H1 (cell line): ENCODE data around the gene GLIPR2. TPM values are rescaled to one million over a fixed set of nuclear protein-coding genes. Genes with fewer than 3 reads are reported as not detected.

Experiments
- CTCF ChIA-PET: fragments of 300-600 bp; sonication (Branson Sonifier 250); formaldehyde crosslinking; loops from one replicate; lab custom pipeline; 2021; ENCODE audit not compliant: partially characterized antibody; lab: Charles Lee
- POLR2A ChIA-PET: fragments of 300-600 bp; sonication (Branson Sonifier 250); formaldehyde crosslinking; loops from one replicate; lab custom pipeline; 2021; ENCODE audit warnings: inconsistent platforms; ENCODE audit not compliant: partially characterized antibody; lab: Charles Lee
- DNase-seq, 2 experiments: peaks; one replicate each; pipeline versions ENCODE4 v3.0.0 to v3.0.0-alpha.2; 2010 to 2022; ENCODE audit warnings: low spot score in 2 of 2, low read depth in 1 of 2, mixed read lengths in 1 of 2
- FAIRE-seq: peaks from 2 replicates; lab custom pipeline; 2011; peaks lifted over from hg19 to GRCh38; lab: Jason Lieb, UNC
- H2AFZ ChIP-seq: 2 replicates; pipeline ENCODE4 v1.8.1; 2012; ENCODE audit warnings: low read length, inconsistent platforms
- H2AK5ac ChIP-seq: 2 replicates; pipeline ENCODE4 v1.6.1; 2013; ENCODE audit warnings: low read depth, low read length
- H2BK120ac ChIP-seq: replicated peaks from 2 replicates; pipeline ENCODE3; 2013; ENCODE audit warnings: low read depth, low read length, inconsistent platforms
- H2BK12ac ChIP-seq: 2 replicates; pipeline ENCODE4 v1.6.1; 2013; ENCODE audit warnings: low read depth, low read length
- H2BK15ac ChIP-seq: 2 replicates; pipeline ENCODE4 v1.6.1; 2013; ENCODE audit warnings: low read length
- H2BK20ac ChIP-seq: 2 replicates; pipeline ENCODE4 v1.6.1; 2013; ENCODE audit warnings: low read length
- H2BK5ac ChIP-seq: 2 replicates; pipeline ENCODE4 v1.6.1; 2013; ENCODE audit warnings: low read depth, low read length
- H3K14ac ChIP-seq: 2 replicates; pipeline ENCODE4 v1.6.1; 2013; ENCODE audit warnings: inconsistent platforms; ENCODE audit not compliant: insufficient read length
- H3K18ac ChIP-seq: 2 replicates; pipeline ENCODE4 v1.6.1; 2013; ENCODE audit warnings: low read length; ENCODE audit errors: extremely low read depth
- H3K23ac ChIP-seq: 2 replicates; pipeline ENCODE4 v1.6.1; 2013; ENCODE audit warnings: inconsistent platforms; ENCODE audit not compliant: insufficient read length
- H3K23me2 ChIP-seq: 2 replicates; pipeline ENCODE4 v1.6.1; 2013; ENCODE audit warnings: low read depth, low read length
- H3K27ac ChIP-seq: 2 replicates; pipeline ENCODE4 v1.6.1; 2011; ENCODE audit warnings: low read depth, low read length, inconsistent platforms
- H3K27me3 ChIP-seq, 4 experiments: replicated peaks in 1 of 4; 1 replicate in 1 of 4; 2 replicates in 3 of 4; pipeline versions ENCODE4 v1.6.1 to v1.8.1; 2011 to 2013; ENCODE audit warnings: low read length in 3 of 4, mild to moderate bottlenecking in 3 of 4, inconsistent platforms in 2 of 4, mixed read lengths in 2 of 4, moderate library complexity in 1 of 4; ENCODE audit not compliant: control insufficient read depth in 3 of 4, insufficient read depth in 3 of 4; ENCODE audit errors: extremely low read depth in 1 of 4
- H3K36me3 ChIP-seq, 4 experiments: 2 replicates each; pipeline versions ENCODE4 v1.6.1 to v1.8.1; 2011 to 2013; ENCODE audit warnings: mild to moderate bottlenecking in 4 of 4, low read length in 3 of 4, moderate library complexity in 2 of 4, control low read depth in 1 of 4, inconsistent platforms in 1 of 4; ENCODE audit not compliant: insufficient read depth in 4 of 4, control insufficient read depth in 2 of 4
- H3K4ac ChIP-seq: replicated peaks from 2 replicates; pipeline ENCODE3; 2013; ENCODE audit warnings: low read length, low read depth, mixed read lengths, inconsistent platforms; ENCODE audit not compliant: insufficient read length
- H3K4me1 ChIP-seq, 4 experiments: replicated peaks in 1 of 4; 1 replicate in 1 of 4; 2 replicates in 3 of 4; pipeline versions ENCODE4 v1.6.1 to v1.8.1; 2011 to 2013; ENCODE audit warnings: low read length in 3 of 4, inconsistent platforms in 2 of 4, mixed read lengths in 1 of 4; ENCODE audit not compliant: insufficient read depth in 4 of 4, control insufficient read depth in 3 of 4
- H3K4me2 ChIP-seq, 2 experiments: 2 replicates each; pipeline versions ENCODE4 v1.6.1 to v1.8.1; 2011 to 2013; ENCODE audit warnings: low read depth in 2 of 2, low read length in 2 of 2, control low read depth in 1 of 2, inconsistent platforms in 1 of 2, mild to moderate bottlenecking in 1 of 2; ENCODE audit not compliant: insufficient read depth in 1 of 2
- H3K4me3 ChIP-seq, 4 experiments: fragments of 200-600, 300-600 bp in 1 of 4; sonication (generic), shearing (Covaris generic), sonication (Bioruptor Twin) in 1 of 4; 2 replicates each; pipeline versions ENCODE4 v1.5.1 to v1.8.1; 2011 to 2016; ENCODE audit warnings: low read length in 4 of 4, low read depth in 3 of 4, control low read depth in 2 of 4, inconsistent platforms in 2 of 4, mild to moderate bottlenecking in 2 of 4, mixed read lengths in 1 of 4, moderate library complexity in 1 of 4; ENCODE audit not compliant: insufficient read depth in 2 of 4; ENCODE audit errors: extremely low read depth in 1 of 4
- H3K56ac ChIP-seq: replicated peaks from 2 replicates; pipeline ENCODE3; 2013; ENCODE audit warnings: low read depth, mild to moderate bottlenecking, mixed read lengths, low read length, inconsistent platforms; ENCODE audit not compliant: insufficient read length
- H3K79me1 ChIP-seq: 2 replicates; pipeline ENCODE4 v1.6.1; 2013; ENCODE audit warnings: low read depth, low read length, control low read depth
- H3K79me2 ChIP-seq, 2 experiments: 2 replicates each; pipeline versions ENCODE4 v1.6.1 to v1.8.1; 2012 to 2013; ENCODE audit warnings: low read length in 2 of 2, mild to moderate bottlenecking in 2 of 2, inconsistent platforms in 1 of 2; ENCODE audit not compliant: insufficient read depth in 2 of 2, control insufficient read depth in 1 of 2
- H3K9ac ChIP-seq, 4 experiments: replicated peaks in 1 of 4; 1 replicate in 1 of 4; 2 replicates in 3 of 4; pipeline versions ENCODE4 v1.6.1 to v1.8.1; 2011 to 2013; ENCODE audit warnings: low read depth in 3 of 4, low read length in 3 of 4, control low read depth in 2 of 4, mild to moderate bottlenecking in 2 of 4, moderate library complexity in 2 of 4, inconsistent platforms in 1 of 4; ENCODE audit errors: extremely low read depth in 1 of 4
- H3K9me3 ChIP-seq, 2 experiments: 2 replicates each; pipeline versions ENCODE4 v1.6.1 to v1.8.1; 2012 to 2013; ENCODE audit warnings: mild to moderate bottlenecking in 2 of 2, moderate library complexity in 2 of 2, control low read depth in 1 of 2, inconsistent platforms in 1 of 2, low read depth in 1 of 2, low read length in 1 of 2, mixed read lengths in 1 of 2; ENCODE audit not compliant: insufficient read depth in 2 of 2
- H4K20me1 ChIP-seq, 2 experiments: replicated peaks in 1 of 2; 2 replicates each; pipeline versions ENCODE3 to v1.8.1; 2011 to 2013; ENCODE audit warnings: inconsistent platforms in 2 of 2, low read length in 2 of 2, mild to moderate bottlenecking in 1 of 2; ENCODE audit not compliant: insufficient read depth in 2 of 2, control insufficient read depth in 1 of 2
- H4K5ac ChIP-seq: 2 replicates; pipeline ENCODE4 v1.6.1; 2013; ENCODE audit warnings: low read length, low read depth, mixed read lengths, inconsistent platforms; ENCODE audit not compliant: insufficient read length
- H4K8ac ChIP-seq: 2 replicates; pipeline ENCODE4 v1.8.0; 2013; ENCODE audit warnings: mild to moderate bottlenecking, moderate library complexity, low read length, inconsistent platforms; ENCODE audit not compliant: insufficient read depth; ENCODE audit errors: extremely low read depth
- H4K91ac ChIP-seq: replicated peaks from 2 replicates; pipeline ENCODE3; 2013; ENCODE audit warnings: low read length, mixed read lengths, inconsistent platforms; ENCODE audit not compliant: insufficient read length
- CBX8 ChIP-seq: fragments of 300-800, 300-1000 bp; sonication (generic); IDR thresholded peaks from 2 replicates; pipeline ENCODE4 v1.7.1; 2016; ENCODE audit warnings: low read depth, low read length, borderline replicate concordance
- MAX ChIP-seq: IDR thresholded peaks from 2 replicates; pipeline ENCODE4 v1.6.1; 2012; ENCODE audit warnings: inconsistent platforms
- POLR2AphosphoS5 ChIP-seq: IDR thresholded peaks from 2 replicates; pipeline ENCODE4 v1.6.1; 2011; ENCODE audit warnings: low read depth, low read length
- RAD21 ChIP-seq, 2 experiments: IDR thresholded peaks in 1 of 2; conservative IDR thresholded peaks in 1 of 2; 2 replicates each; pipeline ENCODE4 v1.6.1; 2011; ENCODE audit warnings: low read depth in 2 of 2, low read length in 2 of 2, improper control_type of control experiment in 1 of 2, inconsistent platforms in 1 of 2, mild to moderate bottlenecking in 1 of 2, moderate library complexity in 1 of 2
- RNF2 ChIP-seq: fragments of 200-900, 300-1000 bp; sonication (generic); IDR thresholded peaks from 2 replicates; pipeline ENCODE4 v1.7.1; 2016; ENCODE audit warnings: borderline replicate concordance, low read depth, mild to moderate bottlenecking, antibody characterized with exemption, low read length; ENCODE audit not compliant: poor library complexity, severe bottlenecking; ENCODE audit errors: missing control alignments
- SP1 ChIP-seq: IDR thresholded peaks from 2 replicates; pipeline ENCODE4 v1.6.1; 2011; ENCODE audit warnings: low read depth, low read length
- WGBS, 2 experiments: shearing (Covaris generic) in 1 of 2; methylation state at CpG; one replicate each; pipeline versions ENCODE4 v1.1.6 to v1.1.7; 2013 to 2015; ENCODE audit warnings: low lambda C conversion rate in 2 of 2, mixed read lengths in 2 of 2, inconsistent platforms in 1 of 2, low coverage in 1 of 2, missing lambda C conversion rate in 1 of 2; ENCODE audit not compliant: insufficient replicate concordance in 2 of 2, insufficient coverage in 1 of 2, insufficient read length in 1 of 2; ENCODE audit errors: extremely low coverage in 1 of 2, missing lambda C conversion rate in 1 of 2; 5-methylcytosine and 5-hydroxymethylcytosine counted together
- polyA plus RNA-seq, 7 experiments: library from polyadenylated mRNA; depleted of rRNA in 3 of 7; stranded (reverse) in 5 of 7; unstranded in 2 of 7; fragments of >200 nt in 5 of 7; fragments of 200-250 nt in 2 of 7; gene quantifications; 1 replicate in 5 of 7; 2 replicates in 1 of 7; 4 replicates in 1 of 7; pipeline versions ENCODE4 v1.2.1 to v1.2.3, GENCODE V29; 2011 to 2013; ENCODE audit warnings: missing spikeins in 2 of 7, mixed read lengths in 2 of 7
- total RNA-seq: library from RNA; stranded (reverse); fragmentation: NEBNext Ultra II Directional; extraction: Animal tissue kit (Norgen Biotek cat#: 25700); gene quantifications from 2 replicates; pipeline ENCODE4 v1.2.1, GENCODE V29; 2021

The GLIPR2 gene
- total and polyA plus RNA-seq, 2 of the 8 experiments (the other 6 are each of a cell fraction or from before 2014, with no cell fraction given): 7.9 to 12.0 TPM

- H3K4me2 ChIP-seq: no peak overlapping the region
- H2BK120ac ChIP-seq: no peak overlapping the region
- H3K27me3 ChIP-seq: no peaks in the 10 kb centered on the region
- H4K91ac ChIP-seq: no peak overlapping the region
- no peak overlapping the region for H2BK12ac ChIP-seq
- no peak overlapping the region for H4K8ac ChIP-seq
- H3K36me3 ChIP-seq: peaks cover 0 to 5% (median 0%) of the 10 kb centered on the region in 4 experiments; a peak in 2 of 8 replicates
- no peak for FAIRE-seq
- H2AK5ac ChIP-seq: no peak overlapping the region
- H3K56ac ChIP-seq: no peak overlapping the region
- no peaks in the 10 kb centered on the region for H3K23me2 ChIP-seq
- H2BK5ac ChIP-seq: no peak overlapping the region
- no peak overlapping the region for H3K4ac ChIP-seq
- H4K20me1 ChIP-seq: no peaks in the 10 kb centered on the region
- 89% methylated on average over 2 of the region's 2 CpGs; no CpG with 5 or more reads in 1 of the 2 experiments for WGBS, 2 experiments
- TF ChIP-seq CBX8: no peak
- TF ChIP-seq MAX: no peak
- TF ChIP-seq RNF2: no peak
- no peak for TF ChIP-seq RAD21 (IDR thresholded peaks at IDR 0.05 in 1 of 2, conservative IDR thresholded peaks at IDR 0.05 in 1 of 2; ENCODE audit: low read depth in 2 of 2, low read length in 2 of 2)
- no peak for TF ChIP-seq POLR2AphosphoS5
- TF ChIP-seq SP1: no peak
- TF ChIP-seq, all 59 proteins: peak for 0
- H2BK15ac ChIP-seq: no peak overlapping the region
- H3K27ac ChIP-seq: no peak overlapping the region
- DNase-seq: no peak
- H2BK20ac ChIP-seq: no peak overlapping the region
- no peaks in the 10 kb centered on the region for H3K9me3 ChIP-seq
- no peak overlapping the region for H3K18ac ChIP-seq
- no peak overlapping the region for H3K14ac ChIP-seq
- H3K79me2 ChIP-seq: no peaks in the 10 kb centered on the region
- H2AFZ ChIP-seq: no peak overlapping the region
- no peaks in the 10 kb centered on the region for H3K4me1 ChIP-seq
- no peak overlapping the region for H3K9ac ChIP-seq
- no peak overlapping the region for H4K5ac ChIP-seq
- no peaks in the 10 kb centered on the region for H3K79me1 ChIP-seq
- CTCF ChIA-PET: interaction anchor here (1.1 to 1.5 kb wide), 2 partner anchors 15 to 16 kb away, joined by 3 to 6 read pairs; no protein-coding TSS in a partner anchor
- H3K4me3 ChIP-seq: no peak overlapping the region
- H3K23ac ChIP-seq: no peak overlapping the region
- POLR2A ChIA-PET: no interaction called here
Observed at GRCh38 chr9:36123515-36123914, 13.0 kb upstream of the GLIPR2 start.
